K562 (cell line): ENCODE measurements around the gene NCAPD2. TPM values are rescaled to one million over a fixed set of nuclear protein-coding genes. Genes with fewer than 3 reads are reported as not detected.

Source experiments
- ATAC-seq: fragments of 200-7000 bp; cut with Tn5 transposase; 3 replicates; pipeline ENCODE4 v1.9.1; 2020; ENCODE audit warnings: moderate library complexity
- BruUV-seq: library from RNA; stranded (reverse); fragments of 400-500 nt; replicated peaks from 2 replicates; lab custom pipeline; 2021; lab: Mats Ljungman, UMichigan
- CTCF ChIA-PET: fragments of 300-600 bp; formaldehyde crosslinking; extraction: SDS; loops from one replicate; lab custom pipeline; 2021; ENCODE audit warnings: low intra/inter-chr PET ratio; lab: Yijun Ruan, JAX
- POLR2A ChIA-PET: fragments of 300-600, 350-650 bp; sonication (Branson Sonifier 250); formaldehyde crosslinking; extraction: SDS; loops from one replicate; lab custom pipeline; 2021; ENCODE audit warnings: antibody characterized with exemption, inconsistent platforms; lab: Yijun Ruan, JAX
- DNase-seq, 4 experiments: peaks; one replicate each; pipeline versions ENCODE4 v3.0.0 to v3.0.0-alpha.2; 2011 to 2018; ENCODE audit warnings: low spot score in 3 of 4, mixed read lengths in 3 of 4; ENCODE audit errors: extremely low read depth in 1 of 4
- FAIRE-seq: peaks from 2 replicates; lab custom pipeline; 2011; peaks lifted over from hg19 to GRCh38; lab: Jason Lieb, UNC
- H2AFZ ChIP-seq: 2 replicates; pipeline ENCODE4 v1.6.0; 2011; ENCODE audit warnings: low read depth, low read length, control low read depth, inconsistent platforms
- H3K27ac ChIP-seq: fragments of 200-600 bp; 3 replicates; pipeline ENCODE4 v1.8.0; 2011; ENCODE audit warnings: low read depth, mild to moderate bottlenecking, control low read depth, inconsistent platforms, low read length, moderate library complexity, mixed read lengths; ENCODE audit errors: extremely low read depth
- H3K27me3 ChIP-seq, 2 experiments: fragments of 300-600 bp in 1 of 2; 2 replicates in 1 of 2; 3 replicates in 1 of 2; pipeline versions ENCODE4 v1.6.0 to v1.8.0; 2011; ENCODE audit warnings: inconsistent platforms in 2 of 2, low read length in 2 of 2, mild to moderate bottlenecking in 1 of 2, mixed read lengths in 1 of 2, moderate library complexity in 1 of 2; ENCODE audit not compliant: control insufficient read depth in 2 of 2, insufficient read depth in 2 of 2
- H3K36me3 ChIP-seq: fragments of 300-600 bp; 3 replicates; pipeline ENCODE4 v1.8.0; 2011; ENCODE audit warnings: mild to moderate bottlenecking, low read length, inconsistent platforms; ENCODE audit not compliant: control insufficient read depth, insufficient read depth
- H3K4me1 ChIP-seq, 2 experiments: fragments of 200-600 bp in 1 of 2; replicated peaks in 1 of 2; 2 replicates in 1 of 2; 3 replicates in 1 of 2; pipeline versions ENCODE4 v1.5.1 to v1.8.0; 2011; ENCODE audit warnings: inconsistent platforms in 2 of 2, low read length in 2 of 2, mild to moderate bottlenecking in 1 of 2, mixed read lengths in 1 of 2, moderate library complexity in 1 of 2; ENCODE audit not compliant: control insufficient read depth in 2 of 2, insufficient read depth in 2 of 2
- H3K4me2 ChIP-seq: 2 replicates; pipeline ENCODE4 v1.6.1; 2011; ENCODE audit warnings: low read length, control low read depth, inconsistent platforms, mixed read lengths; ENCODE audit not compliant: insufficient read depth
- H3K4me3 ChIP-seq: fragments of 200-600 bp; sonication (generic), shearing (Covaris generic); 2 replicates; pipeline ENCODE4 v1.5.1; 2016; ENCODE audit warnings: control low read depth, inconsistent platforms
- H3K79me2 ChIP-seq: fragments of 200-600 bp; 3 replicates; pipeline ENCODE4 v1.8.0; 2011; ENCODE audit warnings: low read length, inconsistent platforms; ENCODE audit not compliant: control insufficient read depth, insufficient read depth
- H3K9ac ChIP-seq, 2 experiments: 2 replicates each; pipeline versions ENCODE4 v1.6.0 to v1.6.1; 2011; ENCODE audit warnings: low read depth in 2 of 2, low read length in 2 of 2, control low read depth in 1 of 2, inconsistent platforms in 1 of 2, mild to moderate bottlenecking in 1 of 2, mixed read lengths in 1 of 2; ENCODE audit not compliant: insufficient read depth in 1 of 2
- H3K9me1 ChIP-seq: one replicate; pipeline ENCODE4 v1.6.0; 2011; ENCODE audit warnings: inconsistent platforms, mild to moderate bottlenecking, low read length, moderate library complexity; ENCODE audit not compliant: control insufficient read depth, insufficient read depth
- H3K9me3 ChIP-seq: replicated peaks from 2 replicates; pipeline ENCODE4 v1.5.1; 2011; ENCODE audit warnings: low read depth, low read length, inconsistent platforms; ENCODE audit not compliant: control insufficient read depth, insufficient read depth
- H4K20me1 ChIP-seq: replicated peaks from 2 replicates; pipeline ENCODE4 v1.6.1; 2011; ENCODE audit warnings: low read length, inconsistent platforms, mixed read lengths; ENCODE audit not compliant: control insufficient read depth, insufficient read depth
- ETS2 ChIP-seq: IDR thresholded peaks from 2 replicates; pipeline ENCODE4 v1.6.1; 2016; ENCODE audit warnings: borderline replicate concordance, missing genetic modification characterization, mild to moderate bottlenecking, moderate library complexity, missing compliant biosample characterization; ENCODE audit not compliant: poor library complexity, severe bottlenecking
- FOXJ3 ChIP-seq: sonication (generic); formaldehyde crosslinking; IDR thresholded peaks from 2 replicates; pipeline ENCODE4 v1.4.0; 2020; ENCODE audit warnings: mild to moderate bottlenecking, missing genetic modification reagents
- HNRNPLL ChIP-seq: fragments of 200-400 bp; formaldehyde crosslinking; IDR thresholded peaks from 2 replicates; pipeline ENCODE4 v1.6.1; 2017; ENCODE audit warnings: low read length, low read depth, mild to moderate bottlenecking; ENCODE audit not compliant: poor library complexity, severe bottlenecking
- NCOA4 ChIP-seq: fragments of 450-650 bp; IDR thresholded peaks from 2 replicates; pipeline ENCODE4 v1.6.1; 2018; ENCODE audit warnings: mild to moderate bottlenecking; ENCODE audit not compliant: partially characterized antibody
- NR2C2 ChIP-seq, 2 experiments: fragments of 200-800 bp in 1 of 2; sonication (Bioruptor generic) in 1 of 2; sonication (generic) in 1 of 2; formaldehyde crosslinking in 1 of 2; IDR thresholded peaks; 2 replicates each; pipeline versions ENCODE4 v1.6.1 to v1.8.0; 2016 to 2022; ENCODE audit warnings: mild to moderate bottlenecking in 1 of 2, missing compliant biosample characterization in 1 of 2, missing genetic modification characterization in 1 of 2, missing genetic modification reagents in 1 of 2
- RFX1 ChIP-seq: fragments of 450-650 bp; IDR thresholded peaks from 2 replicates; pipeline ENCODE4 v1.6.1; 2016; ENCODE audit warnings: mild to moderate bottlenecking, moderate library complexity
- TAF1 ChIP-seq: IDR thresholded peaks from 2 replicates; pipeline ENCODE4 v1.6.1; 2011; ENCODE audit warnings: mild to moderate bottlenecking, low read length, moderate library complexity; ENCODE audit not compliant: insufficient read depth, control insufficient read depth, severe bottlenecking; ENCODE audit errors: extremely low read depth
- TRIM24 ChIP-seq, 2 experiments: fragments of 450-650 bp; IDR thresholded peaks; 2 replicates each; pipeline ENCODE4 v1.6.1; 2016
- ZNF311 ChIP-seq: fragments of 250-450 bp; sonication (Bioruptor Pico); IDR thresholded peaks from 2 replicates; pipeline ENCODE4 v1.4.0; 2020; ENCODE audit warnings: mild to moderate bottlenecking, moderate library complexity
- WGBS: fragments of 100-300 bp; shearing (Covaris generic); methylation state at CpG from one replicate; pipeline ENCODE4 v1.1.6; 2016; ENCODE audit warnings: low coverage, mixed read lengths; ENCODE audit not compliant: insufficient coverage; ENCODE audit errors: missing lambda C conversion rate; 5-methylcytosine and 5-hydroxymethylcytosine counted together
- in situ Hi-C: fragments of 300-500 bp; cut with MboI; formaldehyde crosslinking; loops from 4 replicates; pipeline ENCODE4 v1.15.0; 2018; ENCODE audit warnings: inconsistent platforms, mixed read lengths
- intact Hi-C: fragments of 100-400 bp; cut with micrococcal nuclease; formaldehyde crosslinking; loops from 2 replicates; pipeline ENCODE4 v1.14.2; 2022
- polyA plus RNA-seq, 8 experiments: library from polyadenylated mRNA; depleted of rRNA in 4 of 8; stranded (reverse) in 5 of 8; unstranded in 3 of 8; fragments of >200 nt; fragmentation: Nextera tagmentation in 2 of 8; fragmentation: Illumina TruSeq in 1 of 8; extraction: Ambion mirVana in 2 of 8; extraction: Trizol in 1 of 8; gene quantifications; 2 replicates each; pipeline versions ENCODE4 v1.2.1 to v1.2.3, GENCODE V29; 2011 to 2014; ENCODE audit warnings: inconsistent platforms in 1 of 8, missing spikeins in 1 of 8
- total RNA-seq, 7 experiments: library from RNA; depleted of rRNA in 6 of 7; stranded (reverse); fragments of >200 nt in 6 of 7; fragmentation: Illumina TruSeq in 2 of 7; extraction: Trizol in 2 of 7; gene quantifications; 2 replicates each; pipeline versions ENCODE4 v1.2.1 to v1.2.3, GENCODE V29; 2011 to 2021; ENCODE audit warnings: low replicate concordance in 1 of 7

The NCAPD2 gene
- total and polyA plus RNA-seq, 9 of the 15 experiments (the other 6 are each of a cell fraction or from before 2014, with no cell fraction given): 16.9 to 93.7 (median 68.3) TPM

DNA sequence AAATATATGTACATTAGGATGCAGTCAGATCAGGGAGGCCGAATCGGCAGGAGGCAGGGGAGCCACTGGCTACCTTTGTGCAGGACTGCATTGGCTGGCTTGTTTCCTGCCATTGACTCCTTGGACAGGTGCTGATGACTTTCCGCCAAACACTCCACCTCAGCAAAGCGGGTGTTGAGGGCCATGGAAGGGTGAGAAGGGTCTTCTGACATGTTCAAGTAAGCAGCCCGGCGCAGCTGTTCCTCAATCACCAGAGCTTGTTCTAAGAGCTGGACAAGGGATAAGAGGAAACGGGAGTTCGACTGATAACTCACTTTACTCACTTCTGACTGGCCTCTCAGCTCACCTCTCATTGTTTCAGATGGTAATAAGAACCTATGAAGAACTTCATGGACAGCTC, 79.1 kb downstream of the NCAPD2 start:
- no peak for FAIRE-seq
- CTCF ChIA-PET: no interaction called here
- H3K4me1 ChIP-seq: peaks cover 0 to 14% of the 10 kb centered on the region in 2 experiments; a peak in 2 of 5 replicates
- TF ChIP-seq TRIM24 (IDR thresholded peaks at IDR 0.05) (no peak), NCOA4 (no peak)
- H3K9me1 ChIP-seq: no peaks in the 10 kb centered on the region
- H3K4me2 ChIP-seq: no peak overlapping the region
- POLR2A ChIA-PET: interaction anchor here (1.1 kb wide), 1 partner anchor 33 kb away, joined by 6 read pairs; no protein-coding TSS in a partner anchor
- H3K27ac ChIP-seq: no peak overlapping the region
- H2AFZ ChIP-seq: no peak overlapping the region
- no peak for DNase-seq
- BruUV-seq: no TSS peak
- no peaks in the 10 kb centered on the region for H4K20me1 ChIP-seq
- no peak overlapping the region for H3K9ac ChIP-seq
- intact Hi-C loops (no loop called here), in situ Hi-C loops (no loop called here)
- H3K27me3 ChIP-seq: no peaks in the 10 kb centered on the region
- no peaks in the 10 kb centered on the region for H3K9me3 ChIP-seq
- peaks cover 80% of the 10 kb centered on the region for H3K36me3 ChIP-seq
- ATAC-seq: no peak
- H3K79me2 ChIP-seq: peaks cover 5% of the 10 kb centered on the region
- H3K4me3 ChIP-seq: no peak overlapping the region
- 89% methylated on average over 7 of the region's 8 CpGs for WGBS

DNA sequence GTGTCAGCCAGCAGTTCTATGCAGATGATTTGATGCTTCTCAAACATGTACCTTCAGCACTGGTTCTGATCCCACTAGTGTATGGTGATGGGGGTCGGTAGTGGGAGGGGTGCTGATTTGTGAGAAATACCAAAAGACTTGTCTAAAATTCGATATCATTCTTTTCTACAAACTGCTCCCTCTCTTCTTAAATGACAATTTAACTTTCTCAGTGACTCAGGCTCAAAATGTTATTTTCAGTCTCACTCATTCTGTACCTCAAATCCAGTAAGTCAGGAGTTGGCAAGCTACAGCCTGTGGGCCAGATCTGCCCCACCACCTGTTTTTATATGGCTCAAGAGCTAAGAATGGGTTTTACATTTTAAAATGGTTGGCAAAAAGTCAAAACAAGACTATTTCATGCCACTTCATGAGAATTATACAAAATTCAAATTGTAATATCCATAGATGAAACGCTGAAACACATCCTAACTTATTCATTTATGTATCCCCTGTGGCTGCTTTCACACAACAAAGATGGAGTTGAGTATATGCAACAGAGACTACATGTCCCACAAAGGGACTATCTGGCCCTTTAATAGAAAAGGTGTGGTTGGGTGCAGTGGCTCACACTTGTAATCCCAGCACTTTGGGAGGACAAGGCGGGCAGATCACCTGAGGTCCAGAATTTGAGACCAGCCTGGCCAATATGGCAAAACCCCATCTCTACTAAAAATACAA, 80.8 kb downstream of the NCAPD2 start:
- H3K9me1 ChIP-seq: no peaks in the 10 kb centered on the region
- H3K4me3 ChIP-seq: no peak overlapping the region
- no peak overlapping the region for H2AFZ ChIP-seq
- CTCF ChIA-PET: no interaction called here
- 78% methylated on average over 3 of the region's 4 CpGs for WGBS
- no peaks in the 10 kb centered on the region for H3K9me3 ChIP-seq
- in situ Hi-C loops: no loop called here
- H3K27ac ChIP-seq: no peak overlapping the region
- no peak overlapping the region for H3K4me2 ChIP-seq
- no peak for ATAC-seq
- no peaks in the 10 kb centered on the region for H3K4me1 ChIP-seq
- H3K79me2 ChIP-seq: no peaks in the 10 kb centered on the region
- BruUV-seq: no TSS peak
- POLR2A ChIA-PET: interaction anchor here (0.8 kb wide), 1 partner anchor 10 kb away, joined by 3 read pairs; no protein-coding TSS in a partner anchor
- TF ChIP-seq FOXJ3 (no peak), NR2C2 (CRISPR knock-in tag; IDR thresholded peaks at IDR 0.05) (no peak), NR2C2 (tag; IDR thresholded peaks at IDR 0.05) (no peak), RFX1 (no peak), ETS2 (no peak), HNRNPLL (no peak), TAF1 (no peak), ZNF311 (CRISPR knock-in tag) (no peak)
- no peak for FAIRE-seq
- no peaks in the 10 kb centered on the region; the same call in 1 of the 2 replicates for H4K20me1 ChIP-seq
- H3K9ac ChIP-seq: no peak overlapping the region
- intact Hi-C loops: no loop called here
- no peaks in the 10 kb centered on the region for H3K27me3 ChIP-seq
- no peak for DNase-seq
- peaks cover 85% of the 10 kb centered on the region for H3K36me3 ChIP-seq
